ENCODE results near the gene DSTYK.
A peak's percentile ranks its signal among the peaks of the same experiment; 100 is the strongest.
"Not testable (repeated sequence)": the region's sequence is repeated elsewhere in the genome, so short reads cannot be mapped to it uniquely, and the experiment has no call there.

The DSTYK gene

GRCh38 chr1:205172729-205173366, 38.7 kb downstream of the DSTYK start:
- DNase-seq: peak in 1 of 2 donors; percentile 10

- DNase-seq: no peak
These were observed 40.1 kb downstream of the DSTYK start for GRCh38 chr1:205171369-205171768.

GRCh38 chr1:205170532-205171269, 40.8 kb downstream of the DSTYK start:
- DNase-seq: no peak

- no peak for DNase-seq
These were observed 42.3 kb downstream of the DSTYK start for GRCh38 chr1:205169248-205169647.

GRCh38 chr1:205168291-205168690, 43.2 kb downstream of the DSTYK start:
- no peak for DNase-seq

GRCh38 chr1:205162301-205162700, 49.2 kb downstream of the DSTYK start:
- DNase-seq: no peak

GRCh38 chr1:205161076-205161475, 50.4 kb downstream of the DSTYK start:
- DNase-seq: no peak

GRCh38 chr1:205158048-205158616, 53.4 kb downstream of the DSTYK start:
- DNase-seq: no peak

- not testable (repeated sequence) for DNase-seq
These were observed 55.7 kb downstream of the DSTYK start for GRCh38 chr1:205155665-205156377.

- no peak for DNase-seq
These were observed 59.0 kb downstream of the DSTYK start for GRCh38 chr1:205152505-205152904.

GRCh38 chr1:205150651-205151428, 60.7 kb downstream of the DSTYK start:
- no peak for DNase-seq

GRCh38 chr1:205147191-205147835, 64.2 kb downstream of the DSTYK start:
- DNase-seq: no peak

GRCh38 chr1:205144751-205145150, 66.8 kb downstream of the DSTYK start:
- DNase-seq: no peak

GRCh38 chr1:205144046-205144720, 67.3 kb downstream of the DSTYK start:
- DNase-seq: no peak

- no peak for DNase-seq
These were observed 69.4 kb downstream of the DSTYK start for GRCh38 chr1:205142102-205142469.

- peak; percentile 25 to 63 for DNase-seq
These were observed 70.0 kb downstream of the DSTYK start for GRCh38 chr1:205141236-205142101.

- no peak for DNase-seq
These were observed 71.4 kb downstream of the DSTYK start for GRCh38 chr1:205140113-205140512.

GRCh38 chr1:205137901-205138300, 73.6 kb downstream of the DSTYK start:
- DNase-seq: no peak

- DNase-seq: no peak
These were observed 78.2 kb downstream of the DSTYK start for GRCh38 chr1:205133287-205133686.

GRCh38 chr1:205129447-205130029, 82.0 kb downstream of the DSTYK start:
- no peak for DNase-seq

All from bone marrow (tissue), 2 donors.